NCI-H2107 treated with DMSO at 0.1 percent for 48 hours (cell line): ENCODE results near the gene PEX26.
"Not testable (repeated sequence)": the region's sequence is repeated elsewhere in the genome, so short reads cannot be mapped to it uniquely, and the experiment has no call there.

ENCODE experiments used
- DNase-seq: peaks from one replicate; lab custom pipeline; 2025; ENCODE audit not compliant: unreplicated experiment; lab: John Stamatoyannopoulos, UW

PEX26 gene

GRCh38 chr22:18077639-18078328, at the start of gene PEX26:
PEX26 (plus strand) TSS chr22:18077990; CDS start chr22:18078377, 387 bp downstream.
- DNase-seq = peak; percentile 71

DNA sequence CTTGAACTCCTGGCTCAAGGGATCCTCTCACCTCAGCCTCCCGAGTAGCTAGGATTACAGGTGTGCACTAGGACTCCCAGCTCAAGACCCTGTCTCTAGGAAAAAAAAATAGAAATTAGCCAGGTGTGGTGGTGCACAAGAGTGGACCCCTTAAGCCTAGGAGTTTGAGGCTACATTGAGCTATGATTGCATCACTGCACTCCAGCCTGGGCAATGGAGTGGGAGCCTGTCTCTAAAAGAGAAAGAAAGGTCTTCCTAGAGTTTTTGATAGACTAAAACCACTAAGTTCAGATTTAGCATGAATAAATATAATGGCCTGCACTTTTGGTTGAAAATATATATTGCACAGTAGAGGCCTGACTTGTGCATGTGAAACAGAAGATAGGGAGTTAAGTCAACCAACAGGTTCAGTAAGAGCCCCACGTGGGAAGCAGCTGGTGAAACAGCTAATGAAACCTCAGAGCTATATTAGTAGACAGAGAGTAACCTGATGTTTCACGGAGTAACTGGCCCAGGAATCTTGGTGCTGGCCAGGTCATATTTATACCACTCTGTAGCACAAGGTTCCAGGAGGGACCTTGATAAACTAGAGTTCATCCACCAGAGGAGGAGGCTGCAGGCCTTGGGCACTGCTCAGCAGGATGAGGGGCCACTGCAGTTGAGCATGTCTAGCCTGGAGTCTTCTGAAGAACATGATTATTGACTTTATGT, 48.8 kb upstream of the PEX26 start:
- DNase-seq = no peak

DNA sequence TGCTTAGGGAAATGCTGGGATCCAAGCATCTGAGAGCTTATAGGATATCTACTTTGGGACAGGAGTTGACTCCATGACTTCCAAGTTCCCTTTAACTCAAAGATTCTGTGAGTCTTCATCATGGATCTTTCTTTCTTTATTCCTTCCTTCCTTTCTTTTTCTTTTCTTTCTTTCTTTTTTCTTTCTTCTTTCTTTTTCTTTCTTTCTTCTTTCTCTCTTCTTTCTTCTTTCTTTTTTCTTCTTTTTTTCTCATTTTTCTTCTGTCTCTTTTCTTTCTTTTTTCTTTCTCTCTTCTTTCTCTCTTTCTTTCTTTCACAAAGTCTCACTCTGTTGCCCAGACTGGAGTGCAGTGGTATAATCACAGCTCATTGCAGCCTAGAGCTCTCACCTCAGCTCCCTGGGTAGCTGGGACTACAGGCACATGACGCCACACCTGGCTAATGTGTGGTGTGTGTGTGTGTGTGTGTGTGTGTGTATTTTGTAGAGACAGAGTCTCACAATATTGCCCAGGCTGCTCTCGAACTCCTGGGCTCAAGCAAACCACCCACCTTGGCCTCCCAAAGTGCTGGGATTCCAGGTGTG, 48.0 kb upstream of the PEX26 start:
- no peak for DNase-seq

DNA sequence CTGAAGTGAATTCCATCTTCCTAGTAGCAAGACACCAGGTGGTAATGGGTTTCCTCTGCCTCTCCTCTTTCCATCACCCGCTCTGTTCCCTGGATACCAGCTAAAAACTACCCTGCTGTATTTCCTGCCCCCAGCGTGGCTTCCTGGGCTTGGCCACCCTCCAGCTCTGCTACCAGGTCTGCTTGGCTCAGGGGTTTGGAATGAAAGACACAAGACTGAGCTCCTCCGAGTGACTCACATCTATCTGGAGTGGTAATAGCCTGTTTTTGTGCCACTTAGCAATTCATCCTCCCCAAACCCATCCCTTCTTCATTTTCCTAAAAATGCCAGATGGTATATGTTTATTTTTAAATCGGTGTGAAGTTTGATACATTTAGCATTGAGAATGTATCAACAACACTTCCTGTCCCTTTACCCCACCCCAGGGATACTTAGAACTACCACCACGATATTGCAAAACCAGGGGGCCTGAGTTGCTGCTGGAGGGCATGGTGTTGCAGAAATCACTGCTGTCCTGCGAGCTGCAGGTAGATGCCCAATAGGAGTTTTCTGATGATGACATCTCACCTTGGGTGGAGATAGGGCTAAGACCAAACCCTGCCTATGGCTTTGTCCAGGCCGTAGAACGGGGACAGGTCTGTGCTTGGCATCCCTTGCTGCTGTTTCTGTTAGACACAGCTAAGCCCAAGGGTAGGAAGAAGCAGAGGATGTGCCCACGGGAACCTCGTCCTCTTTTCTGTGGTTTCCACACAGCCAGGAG, 45.9 kb upstream of the PEX26 start:
- peak; percentile 3 for DNase-seq

DNA sequence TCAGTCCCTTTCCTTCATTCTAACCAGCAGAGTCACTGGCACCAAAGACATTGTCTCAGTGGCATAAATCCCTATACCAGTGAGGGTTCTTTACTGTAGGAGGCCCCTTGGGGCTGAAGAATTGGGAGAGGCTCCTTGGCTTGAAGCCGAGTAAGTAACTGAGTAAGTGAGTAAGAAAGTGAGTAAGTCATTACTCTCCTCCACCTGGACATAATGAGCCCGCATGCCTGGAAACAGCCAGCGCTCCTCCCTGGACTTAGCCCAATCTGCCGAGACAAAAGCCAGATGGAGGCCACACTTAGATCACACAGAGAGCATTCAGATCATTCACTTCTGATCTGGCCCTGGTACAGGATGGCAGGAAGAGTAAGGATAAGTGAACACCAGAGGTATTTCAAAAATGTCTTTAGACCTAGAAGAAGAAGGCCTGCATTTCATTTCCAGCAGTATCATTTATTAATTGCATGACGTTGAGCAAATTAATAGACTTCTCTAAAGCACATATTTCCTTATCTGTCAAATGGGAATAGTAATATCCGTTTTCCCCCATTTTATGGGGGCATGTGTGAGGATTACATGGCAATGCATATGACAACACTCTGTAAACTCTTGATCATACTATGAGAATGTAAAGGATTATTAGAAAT, 45.2 kb upstream of the PEX26 start:
- no peak for DNase-seq

GRCh38 chr22:18033204-18033998, 44.4 kb upstream of the PEX26 start:
- no peak for DNase-seq

DNA sequence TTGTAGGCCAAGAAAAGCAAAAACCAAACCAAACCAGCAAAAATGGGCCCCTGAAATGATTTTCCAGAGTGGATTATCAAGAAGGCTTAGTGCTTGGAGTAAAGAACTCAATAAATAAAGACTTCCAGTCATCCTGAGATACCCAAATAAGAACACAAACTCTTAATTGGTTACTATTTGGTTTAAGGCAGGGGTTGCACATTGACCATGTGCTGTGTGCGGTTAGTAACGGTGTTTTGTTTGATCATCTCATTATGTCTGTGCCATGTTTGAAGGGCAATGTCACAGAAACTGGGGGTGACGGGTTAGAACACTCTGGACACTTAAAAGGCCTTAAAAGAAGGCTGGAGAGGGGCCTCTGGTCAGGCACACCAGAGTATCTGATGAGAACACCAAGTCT, 43.7 kb upstream of the PEX26 start:
- no peak for DNase-seq

DNA sequence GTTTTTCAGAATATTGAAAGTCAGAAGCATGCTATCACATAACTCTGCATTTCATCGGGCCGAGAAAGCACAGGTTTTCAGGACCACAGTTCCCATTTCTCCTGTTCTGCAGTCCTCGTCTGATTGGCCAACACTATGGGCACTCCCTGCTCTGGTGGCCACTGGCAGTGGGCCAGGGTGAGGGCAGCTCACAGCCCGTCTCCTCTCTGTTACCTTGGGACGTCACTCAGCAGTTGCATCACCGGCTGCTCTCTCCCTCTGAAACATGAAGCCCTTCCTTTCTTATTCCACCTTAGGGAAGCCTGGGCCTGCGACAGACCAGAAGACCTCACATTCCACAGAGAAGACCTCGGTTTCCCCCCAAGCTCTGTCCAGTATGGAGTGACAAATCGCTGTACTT, 42.0 kb upstream of the PEX26 start:
- DNase-seq = peak; percentile 30

- DNase-seq = not testable (repeated sequence)
Observed at GRCh38 chr22:18040898-18041297, 36.9 kb upstream of the PEX26 start.

GRCh38 chr22:18042685-18043084, 35.1 kb upstream of the PEX26 start:
- DNase-seq = no peak

GRCh38 chr22:18044548-18045271, 33.1 kb upstream of the PEX26 start:
- DNase-seq = peak; percentile 38

DNA sequence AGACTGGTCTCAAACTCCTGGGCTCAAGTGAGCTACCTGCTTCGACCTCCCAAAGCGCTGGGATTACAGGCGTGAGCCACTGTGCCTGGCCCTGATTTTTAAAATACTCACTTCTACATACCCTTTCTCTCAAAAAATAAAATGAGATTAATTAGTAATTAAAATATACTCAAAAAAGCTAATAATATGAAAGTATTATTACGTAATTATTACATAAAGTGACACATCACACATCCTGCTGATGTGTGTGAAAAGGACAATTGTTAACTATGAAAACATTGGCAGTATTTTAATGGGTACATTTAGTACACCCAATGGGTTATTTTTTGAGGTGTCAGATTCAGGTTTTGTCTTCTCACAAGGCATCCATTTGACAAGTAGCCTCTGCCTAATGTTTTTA, 32.0 kb upstream of the PEX26 start:
- no peak for DNase-seq

GRCh38 chr22:18048041-18048440, 29.7 kb upstream of the PEX26 start:
- no peak for DNase-seq

DNA sequence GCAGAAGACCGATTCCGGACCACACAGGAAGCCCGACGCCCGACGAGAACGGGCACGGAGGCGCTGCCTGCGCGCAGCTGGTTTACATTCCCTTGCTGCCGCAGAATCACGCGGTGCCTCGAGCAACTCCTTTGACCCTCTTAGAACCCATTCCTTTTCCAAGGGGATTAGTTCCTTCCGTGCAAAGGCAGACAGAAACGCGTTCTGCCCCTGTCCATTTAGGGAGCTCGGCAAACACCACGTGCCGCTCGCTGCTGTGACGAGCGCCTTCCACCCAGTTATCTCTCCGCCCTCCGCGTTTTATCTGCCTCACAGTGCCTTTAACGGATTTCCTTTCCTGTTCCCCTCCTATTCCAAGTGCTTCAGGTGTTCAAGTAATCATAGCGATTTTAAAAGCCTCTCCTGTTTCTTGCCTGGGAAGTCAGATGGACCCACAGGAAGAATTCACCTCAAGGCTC, 29.3 kb upstream of the PEX26 start:
- DNase-seq = no peak

DNA sequence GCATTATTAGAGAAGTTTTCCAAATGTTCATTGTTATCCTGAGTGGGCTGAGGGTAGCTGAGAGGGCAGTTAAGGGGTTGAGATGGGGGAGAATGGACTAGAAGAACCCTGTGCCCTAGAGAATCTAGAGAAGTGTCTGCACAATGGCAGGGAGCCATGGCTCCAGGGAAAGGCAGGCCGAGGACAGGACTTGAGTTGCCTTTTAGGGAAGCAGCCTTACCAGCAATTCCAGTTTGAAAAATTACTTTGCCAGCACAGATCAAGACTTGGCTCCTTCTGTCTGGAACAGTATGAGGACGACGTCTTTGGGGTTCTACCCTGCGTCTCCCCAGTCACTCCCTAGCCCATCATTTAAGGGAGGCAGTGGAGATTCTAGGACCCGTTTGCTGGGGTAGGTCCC, 27.7 kb upstream of the PEX26 start:
- DNase-seq = no peak

- DNase-seq = not testable (repeated sequence)
Observed at GRCh38 chr22:18051113-18051512, 26.7 kb upstream of the PEX26 start.

- not testable (repeated sequence) for DNase-seq
Observed at GRCh38 chr22:18053216-18053946, 24.4 kb upstream of the PEX26 start.

DNA sequence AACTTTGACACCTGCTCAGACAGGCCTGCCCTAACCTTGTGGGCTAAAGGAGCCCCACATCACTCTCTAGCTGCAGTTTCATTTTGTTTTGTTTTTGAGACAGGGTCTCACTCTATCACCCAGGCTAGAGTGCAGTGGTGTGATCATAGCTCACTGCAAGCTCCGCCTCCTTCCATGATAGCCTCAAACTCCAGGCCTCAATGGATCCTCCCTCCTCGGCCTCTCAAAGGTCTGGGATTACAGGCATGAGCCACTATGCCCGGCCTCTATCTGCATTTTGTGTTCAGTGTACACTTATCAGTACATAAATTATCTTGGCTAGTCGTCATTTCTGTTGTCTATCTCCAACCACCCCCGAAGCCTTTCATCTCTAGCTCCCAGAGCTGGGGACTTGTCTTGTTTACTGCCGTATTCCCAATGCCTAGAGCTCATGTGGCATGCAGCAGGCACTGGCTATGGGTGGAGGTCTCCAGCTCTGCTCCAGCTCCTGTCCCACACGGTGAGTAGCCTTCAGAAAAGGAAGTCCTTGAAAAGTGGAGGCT, 22.1 kb upstream of the PEX26 start:
- DNase-seq = no peak
